Stimulated activated CD8-positive, alpha-beta memory T cell treated with anti-CD3 and anti-CD28 coated beads, Interleukin-4, amount 100 ng/mL, for 4 hours (primary cell): ENCODE results near the gene DIP2C.
"Not testable (repeated sequence)": the region's sequence is repeated elsewhere in the genome, so short reads cannot be mapped to it uniquely, and the experiment has no call there.

Experiments used
- DNase-seq, 2 donors: peaks; one replicate each; pipeline ENCODE4 v3.0.0-alpha.2; 2020; ENCODE audit warnings: low read depth in 2 of 2, low spot score in 1 of 2

DIP2C gene

DNA sequence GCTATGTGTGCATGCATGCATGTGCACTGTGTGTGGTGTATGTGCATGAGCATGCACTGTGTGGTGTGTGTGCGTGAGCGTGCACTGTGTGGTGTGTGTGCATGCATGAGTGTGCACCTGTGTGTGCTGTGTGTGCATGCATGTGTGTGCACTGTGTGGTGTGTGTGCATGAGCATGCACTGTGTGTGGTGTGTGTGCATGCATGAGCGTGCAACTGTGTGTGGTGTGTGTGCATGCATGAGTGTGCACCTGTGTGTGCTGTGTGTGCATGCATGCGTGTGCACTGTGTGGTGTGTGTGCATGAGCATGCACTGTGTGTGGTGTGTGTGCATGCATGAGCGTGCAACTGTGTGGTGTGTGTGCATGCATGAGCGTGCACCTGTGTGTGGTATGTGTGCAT, 10.7 kb upstream of the DIP2C start:
- DNase-seq, result not testable (repeated sequence)

DNA sequence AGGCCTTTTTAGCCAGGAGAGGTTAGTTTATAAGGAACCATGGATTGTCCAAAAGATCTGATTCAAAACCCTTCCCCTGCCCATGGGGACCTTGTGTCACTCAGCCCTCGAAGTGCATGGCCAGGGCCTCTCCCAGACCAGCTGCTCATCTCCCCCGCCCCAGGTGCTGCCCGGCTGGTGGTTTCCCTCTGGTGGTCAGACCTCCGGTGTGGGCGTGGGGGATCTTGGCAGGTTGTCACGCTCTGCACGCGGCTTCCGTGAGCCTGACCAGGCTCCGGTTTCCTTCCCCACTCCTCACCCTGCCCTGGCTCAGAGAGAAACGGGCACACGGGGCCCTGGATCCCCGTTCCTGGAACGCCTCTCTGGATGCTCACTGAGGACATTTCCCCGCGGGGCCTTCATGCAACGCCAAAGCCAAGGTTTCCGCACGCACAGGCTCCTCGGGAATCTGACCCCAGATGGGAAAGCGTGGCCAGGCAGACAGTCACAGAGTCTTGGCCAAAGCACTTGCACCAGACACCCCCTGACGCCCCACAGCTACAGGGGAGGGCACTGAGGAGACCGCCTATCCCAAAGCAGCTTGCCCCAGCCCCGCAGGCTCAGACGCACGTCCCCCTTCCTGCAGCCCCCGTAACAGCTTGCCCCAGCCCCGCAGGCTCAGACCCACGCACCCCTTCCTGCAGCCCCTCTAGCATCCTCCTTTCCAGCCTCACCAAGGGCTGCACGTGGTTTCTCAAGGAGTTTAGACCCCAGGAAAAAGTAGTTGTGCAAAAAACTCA, 7.8 kb upstream of the DIP2C start:
- DNase-seq, result no peak

DNA sequence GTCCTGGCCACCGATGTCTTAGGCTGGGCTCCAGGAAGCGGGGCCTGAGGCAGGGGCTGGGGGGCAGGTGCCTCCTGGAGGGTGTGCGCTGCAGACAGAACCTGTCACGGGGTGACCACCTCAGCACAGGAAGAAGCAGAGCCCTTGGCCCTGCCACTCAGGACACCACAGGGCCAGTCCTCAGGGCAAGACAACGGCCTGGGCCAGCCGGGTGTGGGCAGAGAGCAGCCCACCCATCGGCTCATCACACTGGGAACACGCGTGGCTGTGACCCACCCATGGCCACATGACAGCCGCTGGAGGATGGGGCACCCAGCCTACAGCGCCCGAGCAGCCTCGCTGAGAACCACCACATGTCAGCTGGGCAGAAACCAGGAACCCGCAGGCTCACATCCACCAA, 5.9 kb upstream of the DIP2C start:
- DNase-seq, result no peak

DNA sequence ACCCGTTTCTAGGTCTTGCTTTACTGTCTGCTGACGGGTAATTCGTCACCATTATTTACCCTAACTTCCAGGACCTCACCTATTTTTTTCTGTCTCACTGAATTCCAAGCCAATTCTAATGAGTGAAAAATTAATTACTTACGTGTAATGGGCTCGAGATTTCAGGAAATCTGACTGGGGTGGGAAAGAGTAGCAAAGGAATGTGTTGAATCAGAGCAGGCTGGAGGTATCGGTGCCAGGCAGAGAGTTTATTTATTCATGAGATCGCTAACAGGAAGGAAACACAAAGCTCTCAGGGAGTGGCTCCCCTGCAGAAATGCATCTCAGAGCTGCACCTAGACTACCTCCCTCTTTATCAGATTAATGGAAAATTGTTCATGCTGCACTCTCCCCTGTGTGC, 4.0 kb upstream of the DIP2C start:
- DNase-seq, result no peak

DNA sequence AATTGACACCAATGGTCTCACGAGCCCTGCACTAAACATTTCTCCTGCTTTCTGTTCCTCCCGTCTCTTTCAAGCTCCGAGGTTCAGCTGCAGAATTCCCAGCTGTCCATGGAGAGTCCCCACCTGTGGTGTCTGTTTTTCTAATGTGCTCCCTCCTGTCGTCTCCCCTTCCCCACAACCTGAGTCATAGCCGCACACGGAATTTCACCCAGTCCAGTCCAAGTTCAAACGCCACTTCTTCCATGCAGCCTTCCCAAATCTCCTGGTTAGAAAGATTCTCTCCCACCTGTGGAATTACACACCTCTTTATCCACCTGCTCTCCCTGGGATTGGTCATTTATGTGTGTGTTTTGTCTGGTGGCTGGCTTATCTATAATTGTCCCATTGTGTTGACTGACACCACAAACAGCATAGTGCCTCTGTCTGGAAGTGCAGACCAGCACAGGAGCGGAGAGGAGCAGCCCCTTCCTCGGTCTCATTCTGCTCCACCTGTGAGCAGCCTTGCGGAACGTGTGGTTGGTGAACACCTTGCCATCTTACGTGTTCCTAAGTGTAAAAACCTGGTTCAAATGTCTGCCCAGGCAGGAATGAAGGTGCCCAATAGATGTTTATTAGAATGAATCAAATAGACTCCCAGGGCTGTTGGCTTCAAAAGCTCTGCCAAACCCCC, 3.3 kb upstream of the DIP2C start:
- no peak for DNase-seq

DNA sequence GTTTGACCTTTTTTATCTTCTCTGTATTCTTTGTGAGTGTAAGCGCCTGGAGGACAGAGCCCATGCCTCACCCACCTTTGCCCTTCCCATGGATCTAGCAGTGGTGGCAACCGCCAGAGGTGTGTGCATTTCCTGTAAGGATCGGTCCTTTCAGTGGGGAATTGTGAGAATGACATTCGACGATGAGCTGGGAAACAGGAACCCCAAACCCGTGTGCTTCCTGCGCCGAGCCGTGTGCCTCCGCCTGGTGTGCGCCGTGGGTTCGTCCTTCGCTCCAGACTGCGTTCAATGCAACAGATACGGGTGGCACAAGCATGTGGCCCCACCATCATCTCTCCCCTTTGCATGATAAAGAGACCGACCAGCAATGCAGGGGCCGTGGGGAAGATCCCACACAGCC, 1.7 kb upstream of the DIP2C start:
- no peak for DNase-seq

DNA sequence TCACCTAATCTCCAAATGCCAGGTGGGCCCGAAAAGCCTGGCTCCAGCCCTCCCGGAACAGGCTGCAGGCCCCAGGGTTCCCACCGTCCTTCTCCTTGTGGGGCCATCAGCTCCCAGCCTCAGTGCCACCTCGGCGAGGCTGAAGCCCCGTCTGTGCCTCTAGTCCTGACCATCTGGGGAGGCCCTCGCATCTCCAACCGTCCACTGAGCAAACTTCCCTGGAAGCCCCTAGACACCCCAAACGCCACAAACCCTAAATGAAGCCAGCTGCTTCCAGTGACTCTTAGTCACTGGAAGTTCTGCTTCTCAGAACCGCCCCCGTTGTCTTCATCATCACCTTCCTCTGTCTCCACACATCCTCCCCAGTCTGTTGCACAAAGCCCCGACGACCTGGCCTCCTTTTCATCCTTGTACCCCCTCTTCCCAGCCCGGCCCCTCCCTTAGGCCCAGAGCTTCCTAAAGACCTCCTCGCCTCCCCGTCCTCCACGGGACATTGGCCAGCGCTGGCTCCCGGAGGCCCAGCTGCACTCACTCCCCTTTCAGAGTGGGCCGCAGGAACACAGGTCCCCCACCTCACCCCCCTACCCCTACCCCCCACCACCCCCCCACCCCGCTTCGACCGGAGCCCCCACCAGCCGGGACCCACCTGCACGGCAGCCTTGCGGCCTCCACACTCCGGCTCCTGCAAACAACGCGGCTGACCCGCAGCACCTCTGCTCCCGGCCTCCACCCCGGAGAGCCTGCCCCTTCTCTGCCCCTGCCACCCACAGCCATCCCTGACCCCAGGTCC, 1.1 kb upstream of the DIP2C start:
- no peak for DNase-seq

DNA sequence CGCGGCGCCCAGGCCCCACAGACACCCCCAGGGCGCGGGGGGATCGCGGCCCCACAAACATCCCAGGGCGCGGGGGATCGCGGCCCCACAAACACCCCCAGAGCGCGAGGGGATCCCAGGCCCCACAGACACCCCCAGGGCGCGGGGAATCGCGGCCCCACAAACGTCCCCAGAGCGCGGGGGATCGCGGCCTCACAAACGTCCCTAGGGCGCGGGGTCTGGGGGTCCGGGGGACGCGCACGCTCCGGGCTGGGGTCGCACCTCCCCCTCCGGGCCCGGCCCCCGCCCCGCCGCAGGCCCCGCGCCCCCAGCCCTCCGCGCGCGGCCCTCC, 382 bp downstream of the DIP2C start:
- DNase-seq, result no peak

DNA sequence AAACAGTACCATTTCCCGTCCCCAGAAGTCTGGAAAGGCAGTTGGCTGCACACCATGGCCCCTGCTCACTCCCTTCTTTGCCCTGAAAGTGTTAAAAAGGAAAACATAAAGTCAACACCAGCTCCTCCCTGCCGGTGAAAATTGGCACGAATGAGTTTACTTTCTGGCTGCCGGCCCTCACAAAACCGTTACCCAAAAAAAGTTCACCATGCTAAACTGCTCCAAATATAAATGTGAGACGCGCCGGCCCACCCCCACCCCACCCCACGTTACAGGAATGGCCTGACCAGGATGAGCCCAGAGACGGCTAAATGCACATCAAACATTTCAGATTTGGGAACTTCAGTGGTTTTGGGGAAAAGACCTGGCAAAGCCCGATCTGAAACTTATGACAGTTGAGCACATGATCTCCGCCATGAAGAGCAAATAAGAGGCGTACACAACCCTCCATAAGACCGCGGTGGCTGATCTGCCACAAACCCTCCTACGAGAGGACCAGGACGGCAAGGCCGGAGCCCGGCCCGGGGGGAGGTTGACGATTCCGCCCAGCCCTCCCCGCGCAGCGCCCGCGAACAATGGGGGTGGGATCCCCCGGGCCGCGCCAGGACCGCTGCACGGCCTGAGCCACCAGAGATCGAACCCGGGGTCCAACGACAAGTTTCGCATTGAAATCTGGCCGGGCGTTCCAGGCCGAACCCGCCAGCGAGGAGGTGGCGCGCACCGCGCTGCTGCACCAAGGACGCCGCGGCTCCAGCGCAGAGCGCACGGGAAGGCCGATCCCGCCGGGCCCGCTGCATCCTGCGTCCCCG, 952 bp downstream of the DIP2C start:
- no peak for DNase-seq

DNA sequence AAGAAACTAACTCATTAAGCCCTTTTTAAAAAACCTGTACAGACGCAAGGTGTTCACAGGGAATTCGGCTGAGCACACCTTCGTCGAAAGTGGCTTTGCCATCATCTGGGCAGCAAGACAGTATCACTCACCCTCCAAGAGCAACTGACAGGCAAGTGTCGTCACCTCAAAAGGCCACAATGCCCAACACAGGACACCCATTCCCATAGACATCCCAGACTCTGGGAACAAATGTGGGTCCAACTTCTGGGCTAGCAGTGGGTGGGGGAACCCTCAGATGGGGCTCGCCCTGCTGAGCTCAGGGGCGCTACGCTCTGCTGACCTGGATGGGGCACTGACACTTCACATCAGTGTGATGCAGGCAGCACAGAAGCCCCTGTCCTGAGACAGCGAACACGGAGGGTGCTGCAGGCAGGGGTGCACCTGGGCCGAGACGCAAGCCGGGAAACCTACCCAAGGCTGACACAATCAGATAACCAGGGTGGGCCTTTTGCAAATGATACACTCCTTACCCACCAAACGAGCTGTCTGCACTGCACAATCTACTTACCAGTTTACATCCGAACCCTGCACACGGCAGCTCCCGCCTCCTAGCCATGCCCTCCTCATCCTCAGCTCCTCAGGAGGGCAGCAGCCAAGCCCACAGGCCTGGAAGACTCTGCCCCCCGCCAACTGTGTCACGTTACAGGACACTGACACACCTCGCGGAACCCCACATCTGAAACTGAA, 1.7 kb downstream of the DIP2C start:
- no peak for DNase-seq

DNA sequence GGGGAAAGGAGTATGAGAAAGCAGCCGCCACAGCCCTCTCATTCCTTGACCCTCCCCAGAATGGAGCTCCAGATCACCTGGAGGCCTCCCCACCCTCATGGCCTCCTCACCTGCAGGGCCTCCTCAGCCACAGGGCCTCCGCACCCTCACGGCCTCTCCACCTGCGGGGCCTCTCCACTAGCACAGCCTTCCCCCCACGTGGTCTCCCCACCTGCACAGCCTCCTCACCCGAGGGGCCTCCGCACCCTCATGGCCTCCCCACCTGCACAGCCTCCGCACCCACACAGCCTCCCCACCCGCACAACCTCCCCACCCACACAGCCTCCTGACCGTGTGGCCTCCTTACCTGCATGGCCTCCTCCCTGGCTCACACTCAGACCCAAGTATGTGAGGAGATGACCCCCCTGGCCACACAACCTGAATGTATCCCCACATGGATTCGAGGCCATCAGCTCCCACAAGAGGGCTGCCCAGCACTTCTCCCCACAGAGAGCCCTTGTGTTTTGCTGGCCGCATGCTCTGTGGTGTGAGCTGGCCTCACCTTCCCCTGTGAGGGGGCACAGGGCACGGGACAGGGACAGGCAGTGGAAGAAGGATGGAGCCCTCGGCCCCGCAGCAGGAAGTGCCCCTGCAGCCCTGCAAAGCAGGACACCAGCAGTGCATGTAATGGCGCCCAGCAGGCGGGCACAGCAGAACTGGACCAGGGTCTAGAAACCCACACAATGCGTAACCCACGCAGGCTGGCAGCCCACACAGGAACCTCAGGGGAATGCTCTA, 3.1 kb downstream of the DIP2C start:
- no peak for DNase-seq

DNA sequence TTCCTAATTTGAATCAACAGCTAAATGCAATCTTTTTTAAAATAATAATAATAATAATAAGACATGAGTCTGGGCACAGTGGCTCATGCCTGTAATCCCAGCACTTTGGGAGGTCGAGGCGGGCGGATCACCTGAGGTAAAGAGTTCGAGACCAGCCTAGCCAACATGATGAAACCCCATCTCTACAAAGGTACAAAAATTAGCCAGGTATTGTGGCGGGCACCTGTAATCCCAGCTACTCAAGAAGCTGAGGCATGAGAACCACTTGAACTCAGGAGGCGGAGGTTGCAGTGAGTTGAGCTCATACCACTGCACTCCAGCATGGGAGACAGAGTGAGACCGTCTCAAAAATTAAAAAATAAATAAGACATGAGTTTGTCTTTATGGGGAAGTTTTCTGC, 3.9 kb downstream of the DIP2C start:
- DNase-seq, result no peak

DNA sequence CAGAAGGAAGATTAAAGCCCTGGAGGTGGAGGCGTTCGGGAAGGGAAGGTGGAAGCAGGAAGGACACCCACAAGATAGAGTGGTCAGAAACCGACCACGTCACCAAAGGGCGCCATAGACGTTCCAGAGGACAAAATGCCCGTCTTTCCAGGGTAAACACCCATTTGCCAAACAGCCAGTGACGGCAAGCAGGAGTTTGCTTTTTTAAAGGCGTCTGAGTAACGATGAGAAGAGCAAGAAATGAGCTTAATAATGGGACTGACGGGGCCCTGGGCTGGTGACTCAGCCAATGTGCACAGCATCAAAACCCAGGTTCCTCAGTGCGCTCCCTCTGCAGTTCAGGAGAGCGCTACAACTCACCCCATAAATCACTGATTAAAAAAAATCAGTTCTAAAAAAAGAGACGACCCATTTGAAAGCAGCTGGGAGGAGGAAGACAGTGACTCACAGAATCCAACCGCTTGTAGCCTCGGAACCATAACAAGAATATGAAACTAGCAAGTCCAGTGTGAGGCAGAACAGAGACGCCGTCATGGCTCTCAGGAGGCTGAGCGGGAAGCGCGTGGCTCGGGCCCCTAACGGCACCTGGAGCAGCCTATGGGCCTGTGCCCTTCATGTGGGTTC, 5.9 kb downstream of the DIP2C start:
- DNase-seq, result no peak

DNA sequence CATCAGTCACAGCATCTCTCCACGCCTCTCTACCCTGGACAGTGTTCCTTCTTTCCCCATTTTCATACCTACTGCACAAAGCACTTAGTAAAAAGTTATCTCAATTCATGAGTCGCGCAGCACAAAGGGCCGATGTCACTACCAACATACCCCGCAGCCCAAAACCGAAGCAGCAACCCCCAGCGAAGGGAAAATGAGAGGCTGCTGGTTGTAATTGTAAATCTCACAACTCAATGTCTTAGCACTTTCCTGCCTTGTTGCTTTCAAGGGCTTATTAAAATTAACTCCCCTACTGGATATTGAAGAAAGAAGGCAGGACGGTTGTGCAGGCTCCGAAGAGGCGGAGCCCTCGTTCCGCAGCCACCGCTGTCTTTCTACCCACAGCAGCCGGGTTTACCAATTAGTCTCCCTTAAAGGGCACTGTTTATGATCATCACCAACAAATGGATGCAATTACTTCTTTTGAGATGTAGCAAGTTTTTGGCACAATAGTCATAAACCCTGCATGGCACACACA, 6.5 kb downstream of the DIP2C start:
- no peak for DNase-seq

DNA sequence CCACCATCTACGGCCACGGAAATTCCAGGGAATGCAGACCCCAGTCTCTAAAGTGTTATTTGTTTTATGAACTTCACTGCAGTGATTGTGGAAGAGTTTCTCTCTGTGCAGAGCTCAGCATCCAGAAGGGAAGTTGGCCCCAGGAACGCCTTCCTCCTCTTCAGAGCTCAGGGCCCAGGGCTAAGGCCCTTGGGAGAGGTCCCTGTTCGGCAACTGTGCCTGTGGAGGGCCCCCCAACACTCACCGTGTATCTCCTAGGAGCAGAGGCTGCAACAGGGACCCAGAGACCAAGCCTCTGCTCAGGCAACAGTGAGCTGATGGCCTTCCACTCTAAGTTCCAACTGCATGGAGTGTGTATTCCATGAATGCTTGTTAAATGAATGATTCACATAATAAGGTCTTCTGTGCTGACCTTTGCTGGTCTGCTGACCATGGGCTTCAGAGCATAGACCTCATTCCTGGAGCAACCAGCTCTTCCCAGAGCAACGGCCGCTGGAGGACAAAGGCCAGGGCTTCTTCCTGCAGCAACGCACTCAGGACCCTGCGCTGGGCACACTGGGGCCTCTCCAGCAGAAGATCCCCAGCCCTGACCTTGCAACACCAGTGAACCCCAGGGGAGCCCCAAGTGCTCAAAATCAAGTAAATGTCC, 7.7 kb downstream of the DIP2C start:
- no peak for DNase-seq

DNA sequence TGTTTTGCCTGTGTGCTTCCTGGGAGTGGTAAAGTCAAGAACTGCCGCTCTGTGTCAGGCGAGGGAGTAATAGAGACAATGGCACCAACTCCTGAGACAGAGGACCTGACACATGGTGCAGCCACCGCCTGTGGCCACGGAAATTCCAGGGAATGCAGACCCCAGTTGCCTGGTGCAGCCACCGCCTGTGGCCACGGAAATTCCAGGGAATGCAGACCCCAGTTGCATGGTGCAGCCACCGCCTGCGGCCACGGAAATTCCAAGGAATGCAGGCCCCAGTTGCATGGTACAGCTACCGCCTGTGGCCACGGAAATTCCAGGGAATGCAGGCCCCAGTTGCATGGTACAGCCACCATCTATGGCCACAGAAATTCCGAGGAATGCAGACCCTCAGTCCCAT, 8.7 kb downstream of the DIP2C start:
- no peak for DNase-seq

DNA sequence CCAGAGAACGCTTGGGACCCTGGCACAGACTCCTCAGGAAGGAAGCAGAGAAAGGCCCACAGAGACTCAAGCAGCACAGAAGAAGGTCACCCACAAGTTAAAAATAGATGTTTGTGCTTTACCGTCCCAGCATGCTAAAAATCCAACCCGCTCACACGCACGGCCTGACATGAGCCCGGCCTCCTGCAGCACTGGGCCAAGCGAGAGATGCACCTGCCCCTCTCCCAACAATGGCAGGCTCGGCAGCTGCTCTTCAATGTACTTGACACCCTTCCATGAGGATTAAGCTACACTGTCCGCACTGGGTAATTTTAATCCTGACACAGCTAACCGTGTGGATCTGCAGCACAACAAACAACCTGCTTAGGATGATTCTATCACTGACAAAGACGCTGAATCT, 9.3 kb downstream of the DIP2C start:
- DNase-seq, result no peak

DNA sequence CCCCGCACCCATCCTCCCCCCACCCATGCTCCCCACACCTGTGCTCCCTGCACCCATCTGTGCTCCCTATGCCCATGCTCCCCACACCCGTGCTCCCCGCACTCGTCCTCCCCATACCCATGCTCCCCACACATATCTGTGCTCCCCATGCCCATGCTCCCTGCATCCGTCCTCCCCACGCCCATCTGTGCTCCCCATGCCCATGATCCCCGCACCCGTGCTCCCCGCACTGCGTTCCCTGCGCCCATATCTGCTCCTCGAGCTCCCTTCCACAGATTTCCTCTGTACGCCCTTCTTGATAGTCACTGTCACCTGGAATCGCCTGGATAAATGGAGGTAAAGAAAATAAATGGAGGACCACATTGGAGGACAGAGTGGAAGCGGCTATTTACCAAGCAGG, 9.9 kb downstream of the DIP2C start:
- no peak for DNase-seq

DNA sequence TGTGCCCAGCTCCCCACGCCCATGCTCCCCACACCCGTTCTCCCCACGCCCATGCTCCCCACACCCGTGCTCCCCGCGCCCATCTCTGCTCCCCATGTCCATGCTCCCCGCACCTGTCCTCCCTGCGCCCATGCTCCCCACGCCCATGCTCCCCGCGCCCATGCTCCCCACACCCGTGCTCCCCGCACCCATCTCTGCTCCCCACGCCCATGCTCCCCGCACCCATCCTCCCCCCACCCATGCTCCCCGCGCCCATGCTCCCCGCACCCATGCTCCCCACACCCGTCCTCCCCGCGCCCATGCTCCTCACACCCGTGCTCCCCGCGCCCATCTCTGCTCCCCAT, 10.8 kb downstream of the DIP2C start:
- DNase-seq, result not testable (repeated sequence)
